ENCODE measurements around the gene SLC45A2.
A peak's percentile ranks its signal among the peaks of the same experiment; 100 is the strongest.
"Not testable (repeated sequence)": the region's sequence is repeated elsewhere in the genome, so short reads cannot be mapped to it uniquely, and the experiment has no call there.

Gene SLC45A2

GRCh38 chr5:34016750-34017149 lies 32.3 kb upstream of the SLC45A2 start:
- no peaks in the 10 kb centered on the region for H3K4me1 ChIP-seq (ENCODE audit: control insufficient read depth, insufficient read depth, low read length)
- no peak overlapping the region for H3K9ac ChIP-seq (ENCODE audit: low read depth, low read length)
- H3K4me3 ChIP-seq (ENCODE audit: low read depth, low read length) = no peak overlapping the region
- no peaks in the 10 kb centered on the region for H3K27me3 ChIP-seq (ENCODE audit: control insufficient read depth, insufficient read depth, low read length)
- no peaks in the 10 kb centered on the region for H3K9me3 ChIP-seq (ENCODE audit: control insufficient read depth, insufficient read depth, low read length)
- H3K36me3 ChIP-seq (ENCODE audit: control insufficient read depth, insufficient read depth, low read length) = no peaks in the 10 kb centered on the region

DNA sequence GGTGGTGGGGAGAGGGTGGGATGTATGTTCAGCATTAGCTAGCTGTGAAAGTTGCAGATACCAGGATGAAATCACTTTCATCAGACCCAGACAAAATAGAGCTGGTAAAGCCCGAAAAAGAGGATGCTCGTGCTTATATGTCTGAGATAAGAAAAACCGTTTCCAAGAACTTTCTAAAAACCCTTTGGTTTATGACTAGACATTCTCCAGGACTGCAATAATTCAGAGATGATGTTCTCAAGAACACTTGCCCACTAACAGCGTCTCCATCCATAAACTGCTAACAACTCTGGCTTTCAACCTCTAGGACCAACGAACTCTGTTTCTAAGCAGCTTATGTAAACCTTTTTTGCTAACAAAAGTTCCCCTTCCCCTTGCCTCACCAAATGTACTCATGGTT lies 31.7 kb upstream of the SLC45A2 start:
- H3K27me3 ChIP-seq (ENCODE audit: control insufficient read depth, insufficient read depth, low read length) = no peaks in the 10 kb centered on the region
- H3K36me3 ChIP-seq (ENCODE audit: control insufficient read depth, insufficient read depth, low read length) = no peaks in the 10 kb centered on the region
- no peaks in the 10 kb centered on the region for H3K9me3 ChIP-seq (ENCODE audit: control insufficient read depth, insufficient read depth, low read length)
- no peak overlapping the region for H3K4me3 ChIP-seq (ENCODE audit: low read depth, low read length)
- H3K4me1 ChIP-seq (ENCODE audit: control insufficient read depth, insufficient read depth, low read length) = no peaks in the 10 kb centered on the region
- H3K9ac ChIP-seq (ENCODE audit: low read depth, low read length) = no peak overlapping the region

GRCh38 chr5:34015120-34015822 lies 30.8 kb upstream of the SLC45A2 start:
- no peak overlapping the region for H3K9ac ChIP-seq (ENCODE audit: low read depth, low read length)
- no peaks in the 10 kb centered on the region for H3K9me3 ChIP-seq (ENCODE audit: control insufficient read depth, insufficient read depth, low read length)
- H3K36me3 ChIP-seq (ENCODE audit: control insufficient read depth, insufficient read depth, low read length) = no peaks in the 10 kb centered on the region
- H3K27me3 ChIP-seq (ENCODE audit: control insufficient read depth, insufficient read depth, low read length) = no peaks in the 10 kb centered on the region
- H3K4me1 ChIP-seq (ENCODE audit: control insufficient read depth, insufficient read depth, low read length) = no peaks in the 10 kb centered on the region
- H3K4me3 ChIP-seq (ENCODE audit: low read depth, low read length) = no peak overlapping the region

- H3K4me3 ChIP-seq (ENCODE audit: low read depth, low read length) = no peak overlapping the region
- H3K9ac ChIP-seq (ENCODE audit: low read depth, low read length) = no peak overlapping the region
- no peaks in the 10 kb centered on the region for H3K27me3 ChIP-seq (ENCODE audit: control insufficient read depth, insufficient read depth, low read length)
- H3K9me3 ChIP-seq (ENCODE audit: control insufficient read depth, insufficient read depth, low read length) = no peaks in the 10 kb centered on the region
- no peaks in the 10 kb centered on the region for H3K4me1 ChIP-seq (ENCODE audit: control insufficient read depth, insufficient read depth, low read length)
- no peaks in the 10 kb centered on the region for H3K36me3 ChIP-seq (ENCODE audit: control insufficient read depth, insufficient read depth, low read length)
These were observed 30.1 kb upstream of the SLC45A2 start for GRCh38 chr5:34014626-34015025.

DNA sequence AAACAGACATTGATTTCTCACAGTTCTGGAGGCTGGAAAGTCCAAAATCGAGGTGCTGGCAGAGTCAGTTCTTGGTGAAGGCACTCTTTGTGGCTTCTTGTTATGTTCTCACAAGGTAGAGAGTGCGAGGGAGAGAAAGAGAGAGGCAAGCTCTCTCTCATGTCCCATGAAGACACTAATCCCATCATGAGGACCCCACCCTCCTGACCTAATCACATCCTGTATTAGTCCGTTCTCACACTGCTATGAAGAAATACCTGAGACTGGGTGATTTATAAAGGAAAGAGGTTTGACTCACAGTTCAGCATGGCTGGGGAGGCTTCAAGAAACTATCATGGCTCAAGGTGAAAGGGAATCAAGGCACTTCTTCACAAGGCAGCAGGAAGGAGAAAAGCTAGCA lies 29.1 kb upstream of the SLC45A2 start:
- Histone ChIP-seq H3K36me3 (ENCODE audit: control insufficient read depth, insufficient read depth, low read length) (no peaks in the 10 kb centered on the region), H3K9me3 (ENCODE audit: control insufficient read depth, insufficient read depth, low read length) (no peaks in the 10 kb centered on the region), H3K27me3 (ENCODE audit: control insufficient read depth, insufficient read depth, low read length) (no peaks in the 10 kb centered on the region), H3K4me1 (ENCODE audit: control insufficient read depth, insufficient read depth, low read length) (no peaks in the 10 kb centered on the region), H3K9ac (ENCODE audit: low read depth, low read length) (no peak overlapping the region), H3K4me3 (ENCODE audit: low read depth, low read length) (no peak overlapping the region)

DNA sequence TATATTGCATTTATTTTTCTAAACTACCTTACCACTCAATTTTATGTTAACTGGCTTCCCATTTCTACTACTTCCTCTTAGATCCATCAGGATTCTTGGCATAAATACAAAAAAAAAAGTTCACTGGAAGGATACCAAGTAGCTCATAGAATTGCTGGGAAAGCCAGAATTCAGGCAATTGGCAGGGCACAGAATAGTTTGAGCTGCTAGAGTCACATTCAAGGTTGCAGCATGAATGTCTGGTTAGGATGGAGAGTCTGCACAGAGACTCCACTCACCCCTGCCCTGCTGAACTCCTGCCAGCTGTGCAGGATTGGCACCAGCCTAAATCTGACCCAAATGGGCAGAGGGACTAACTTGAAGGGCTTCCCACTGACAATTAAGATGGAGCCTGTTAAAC lies 28.3 kb upstream of the SLC45A2 start:
- Histone ChIP-seq H3K9ac (ENCODE audit: low read depth, low read length) (no peak overlapping the region), H3K36me3 (ENCODE audit: control insufficient read depth, insufficient read depth, low read length) (no peaks in the 10 kb centered on the region), H3K9me3 (ENCODE audit: control insufficient read depth, insufficient read depth, low read length) (no peaks in the 10 kb centered on the region), H3K4me3 (ENCODE audit: low read depth, low read length) (no peak overlapping the region), H3K4me1 (ENCODE audit: control insufficient read depth, insufficient read depth, low read length) (no peaks in the 10 kb centered on the region), H3K27me3 (ENCODE audit: control insufficient read depth, insufficient read depth, low read length) (no peaks in the 10 kb centered on the region)

GRCh38 chr5:34011536-34011935 lies 27.0 kb upstream of the SLC45A2 start:
- Histone ChIP-seq H3K9me3 (ENCODE audit: control insufficient read depth, insufficient read depth, low read length) (no peaks in the 10 kb centered on the region), H3K4me3 (ENCODE audit: low read depth, low read length) (no peak overlapping the region), H3K27me3 (ENCODE audit: control insufficient read depth, insufficient read depth, low read length) (no peaks in the 10 kb centered on the region), H3K4me1 (ENCODE audit: control insufficient read depth, insufficient read depth, low read length) (peaks cover 3% of the 10 kb centered on the region), H3K36me3 (ENCODE audit: control insufficient read depth, insufficient read depth, low read length) (no peaks in the 10 kb centered on the region), H3K9ac (ENCODE audit: low read depth, low read length) (no peak overlapping the region)

DNA sequence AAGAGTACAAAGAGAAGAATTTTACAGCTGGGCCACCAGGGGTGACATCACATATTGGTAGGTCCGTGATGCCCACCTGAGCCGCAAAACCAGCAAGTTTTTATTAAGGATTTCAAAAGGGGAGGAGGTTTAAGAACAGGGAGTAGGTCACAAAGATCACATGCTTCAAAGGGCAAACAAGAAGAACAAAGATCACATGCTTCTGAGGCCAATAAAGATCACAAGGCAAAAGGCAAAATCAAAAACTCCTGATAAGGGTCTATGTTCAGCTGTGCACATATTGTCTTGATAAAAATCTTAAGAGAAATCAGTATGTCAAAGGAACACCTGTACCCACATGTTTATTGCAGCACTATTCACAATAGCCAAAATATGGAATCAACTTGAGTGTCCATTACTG lies 25.7 kb upstream of the SLC45A2 start:
- not testable (repeated sequence) for H3K27me3 ChIP-seq (ENCODE audit: control insufficient read depth, insufficient read depth, low read length); H3K4me3 ChIP-seq (ENCODE audit: low read depth, low read length); H3K9ac ChIP-seq (ENCODE audit: low read depth, low read length); H3K9me3 ChIP-seq (ENCODE audit: control insufficient read depth, insufficient read depth, low read length); H3K36me3 ChIP-seq (ENCODE audit: control insufficient read depth, insufficient read depth, low read length); H3K4me1 ChIP-seq (ENCODE audit: control insufficient read depth, insufficient read depth, low read length)

- Histone ChIP-seq H3K27me3 (ENCODE audit: control insufficient read depth, insufficient read depth, low read length) (no peaks in the 10 kb centered on the region), H3K4me3 (ENCODE audit: low read depth, low read length) (no peak overlapping the region), H3K9me3 (ENCODE audit: control insufficient read depth, insufficient read depth, low read length) (no peaks in the 10 kb centered on the region), H3K9ac (ENCODE audit: low read depth, low read length) (no peak overlapping the region), H3K4me1 (ENCODE audit: control insufficient read depth, insufficient read depth, low read length) (peaks cover 3% of the 10 kb centered on the region), H3K36me3 (ENCODE audit: control insufficient read depth, insufficient read depth, low read length) (no peaks in the 10 kb centered on the region)
These were observed 25.1 kb upstream of the SLC45A2 start for GRCh38 chr5:34009610-34010009.

- Histone ChIP-seq H3K4me3 (ENCODE audit: low read depth, low read length) (peak overlapping the region; percentile 74), H3K9me3 (ENCODE audit: control insufficient read depth, insufficient read depth, low read length) (no peaks in the 10 kb centered on the region), H3K4me1 (ENCODE audit: control insufficient read depth, insufficient read depth, low read length) (peaks cover 3% of the 10 kb centered on the region), H3K9ac (ENCODE audit: low read depth, low read length) (peak overlapping the region; percentile 63), H3K36me3 (ENCODE audit: control insufficient read depth, insufficient read depth, low read length) (no peaks in the 10 kb centered on the region), H3K27me3 (ENCODE audit: control insufficient read depth, insufficient read depth, low read length) (no peaks in the 10 kb centered on the region)
These were observed 24.3 kb upstream of the SLC45A2 start for GRCh38 chr5:34008802-34009201.

- Histone ChIP-seq H3K4me1 (ENCODE audit: control insufficient read depth, insufficient read depth, low read length) (peaks cover 3% of the 10 kb centered on the region), H3K36me3 (ENCODE audit: control insufficient read depth, insufficient read depth, low read length) (no peaks in the 10 kb centered on the region), H3K9me3 (ENCODE audit: control insufficient read depth, insufficient read depth, low read length) (no peaks in the 10 kb centered on the region), H3K27me3 (ENCODE audit: control insufficient read depth, insufficient read depth, low read length) (no peaks in the 10 kb centered on the region), H3K4me3 (ENCODE audit: low read depth, low read length) (peak within 1 kb of the TSS; percentile 74), H3K9ac (ENCODE audit: low read depth, low read length) (peak within 1 kb of the TSS; percentile 77)
These were observed 23.4 kb upstream of the SLC45A2 start, which contains the start of gene AMACR for GRCh38 chr5:34007621-34008600. Gene AMACR, minus strand, starts transcription at chr5:34008050. Its CDS starts 31 bp downstream, at chr5:34008019.

DNA sequence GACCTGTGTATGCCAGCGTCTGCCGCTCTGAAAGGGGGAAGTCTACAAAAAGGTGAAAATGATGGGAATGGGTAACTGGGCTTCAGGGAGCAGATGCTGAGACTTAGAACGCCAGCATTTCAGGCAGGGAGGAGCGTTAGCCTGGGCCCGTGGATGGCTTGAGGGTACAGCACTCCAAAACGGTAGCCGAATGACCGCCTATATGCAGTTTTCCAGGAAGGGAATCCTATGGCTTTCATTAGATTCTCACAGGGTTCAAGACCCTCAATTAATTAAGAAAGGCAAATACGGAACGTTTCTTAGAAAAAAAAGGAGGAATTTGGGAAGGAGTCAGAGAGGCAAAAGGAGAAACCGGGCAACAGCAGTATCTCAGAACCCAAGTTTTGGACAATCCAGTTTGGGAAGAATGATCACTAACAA lies 22.7 kb upstream of the SLC45A2 start:
- Histone ChIP-seq H3K9ac (ENCODE audit: low read depth, low read length) (peak overlapping the region; percentile 77), H3K27me3 (ENCODE audit: control insufficient read depth, insufficient read depth, low read length) (no peaks in the 10 kb centered on the region), H3K9me3 (ENCODE audit: control insufficient read depth, insufficient read depth, low read length) (no peaks in the 10 kb centered on the region), H3K4me1 (ENCODE audit: control insufficient read depth, insufficient read depth, low read length) (peaks cover 3% of the 10 kb centered on the region), H3K36me3 (ENCODE audit: control insufficient read depth, insufficient read depth, low read length) (no peaks in the 10 kb centered on the region), H3K4me3 (ENCODE audit: low read depth, low read length) (peak overlapping the region; percentile 74)

All from iPS-15b (cell line).